Muscle layer of colon (tissue), 2 donors: ENCODE results near the gene DENND1A.

Experiments
- H3K27ac ChIP-seq: one replicate; pipeline ENCODE4 v1.7.0; 2013; ENCODE audit warnings: low read depth, mild to moderate bottlenecking, low read length, moderate library complexity
- H3K27me3 ChIP-seq, 2 donors: one replicate each; pipeline ENCODE4 v1.7.0; 2013; ENCODE audit warnings: low read length in 2 of 2, mild to moderate bottlenecking in 2 of 2; ENCODE audit not compliant: insufficient read depth in 2 of 2, control insufficient read depth in 1 of 2
- H3K36me3 ChIP-seq: one replicate; pipeline ENCODE4 v1.7.0; 2013; ENCODE audit warnings: mild to moderate bottlenecking, low read length; ENCODE audit not compliant: insufficient read depth
- H3K4me1 ChIP-seq: one replicate; pipeline ENCODE4 v1.7.0; 2013; ENCODE audit warnings: mild to moderate bottlenecking, low read length; ENCODE audit not compliant: insufficient read depth
- H3K4me3 ChIP-seq, 2 donors: one replicate each; pipeline ENCODE4 v1.7.0; 2013; ENCODE audit warnings: low read length in 2 of 2, low read depth in 1 of 2, mild to moderate bottlenecking in 1 of 2, moderate library complexity in 1 of 2
- H3K9ac ChIP-seq: one replicate; pipeline ENCODE4 v1.7.0; 2013; ENCODE audit warnings: low read length
- H3K9me3 ChIP-seq: one replicate; pipeline ENCODE4 v1.7.0; 2013; ENCODE audit warnings: mild to moderate bottlenecking, low read length
- donor health status: abdominal sarcoma.
- donor health status: Adenocarcinoma of cecum.

DENND1A gene

DNA sequence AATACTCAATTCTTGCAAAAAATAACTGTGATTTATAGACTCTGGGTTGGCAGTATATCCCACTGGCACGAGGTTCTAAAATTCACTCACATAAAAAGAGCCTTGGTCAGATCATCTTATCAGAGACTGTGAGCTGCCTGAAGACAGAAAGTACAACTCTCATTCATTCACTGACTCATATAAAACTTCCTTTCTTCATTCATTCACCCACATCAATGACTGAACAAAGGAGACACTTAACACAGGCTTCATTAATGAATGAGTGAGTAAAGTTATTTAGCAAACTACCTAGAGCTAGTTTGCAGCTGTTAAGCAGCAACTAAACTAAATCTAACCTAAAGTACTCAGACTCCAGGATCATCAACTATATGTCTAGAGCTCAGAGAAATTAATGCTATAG is 214.7 kb downstream of the DENND1A start:
- Histone ChIP-seq H3K27ac (no peak overlapping the region), H3K4me1 (no peaks in the 10 kb centered on the region), H3K36me3 (no peaks in the 10 kb centered on the region), H3K9ac (no peak overlapping the region), H3K27me3 (no peaks in the 10 kb centered on the region), H3K4me3 (no peak overlapping the region), H3K9me3 (no peaks in the 10 kb centered on the region)

DNA sequence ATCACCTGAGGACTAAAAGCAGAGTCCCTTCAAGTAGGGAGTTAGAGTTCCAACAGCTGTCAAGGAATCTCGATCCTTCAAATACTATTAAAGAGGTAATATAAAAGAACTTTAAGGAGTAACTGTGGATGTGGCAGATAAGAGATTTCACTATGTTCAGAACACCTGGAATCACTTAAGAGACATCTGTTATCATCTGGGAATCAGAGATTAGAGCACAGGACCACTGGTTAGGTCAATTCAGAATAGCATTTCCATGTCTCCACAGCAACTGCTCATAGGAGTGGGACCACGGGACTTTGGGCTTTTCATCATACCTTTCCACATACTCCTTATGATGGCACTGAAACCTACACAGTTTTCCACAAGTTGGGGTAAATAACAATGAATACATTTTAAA is 216.6 kb downstream of the DENND1A start:
- Histone ChIP-seq H3K9ac (no peak overlapping the region), H3K36me3 (no peaks in the 10 kb centered on the region), H3K4me3 (no peak overlapping the region), H3K9me3 (no peaks in the 10 kb centered on the region), H3K4me1 (no peaks in the 10 kb centered on the region), H3K27ac (no peak overlapping the region), H3K27me3 (no peaks in the 10 kb centered on the region)

DNA sequence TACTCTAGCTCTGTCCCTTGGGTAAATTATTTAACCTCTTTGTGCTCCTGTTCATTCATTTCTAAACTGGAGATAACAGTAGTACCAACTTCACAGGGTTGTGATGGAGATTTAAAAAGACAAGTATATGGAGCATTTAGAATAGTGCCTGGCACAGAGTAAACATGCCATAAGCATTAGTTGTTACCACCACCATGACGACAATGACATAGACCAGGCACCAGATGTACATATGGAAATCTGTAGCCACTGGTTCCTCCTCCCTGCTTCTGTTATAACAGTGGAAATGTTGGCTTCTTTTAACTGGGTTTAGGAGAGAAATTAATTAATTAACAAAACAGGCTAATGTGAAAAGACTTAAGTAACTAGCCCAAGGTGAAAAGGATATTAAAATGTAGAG is 217.5 kb downstream of the DENND1A start:
- H3K4me3 ChIP-seq: no peak overlapping the region
- no peaks in the 10 kb centered on the region for H3K4me1 ChIP-seq
- H3K27me3 ChIP-seq: no peaks in the 10 kb centered on the region
- no peak overlapping the region for H3K9ac ChIP-seq
- H3K9me3 ChIP-seq: no peaks in the 10 kb centered on the region
- no peak overlapping the region for H3K27ac ChIP-seq
- no peaks in the 10 kb centered on the region for H3K36me3 ChIP-seq

DNA sequence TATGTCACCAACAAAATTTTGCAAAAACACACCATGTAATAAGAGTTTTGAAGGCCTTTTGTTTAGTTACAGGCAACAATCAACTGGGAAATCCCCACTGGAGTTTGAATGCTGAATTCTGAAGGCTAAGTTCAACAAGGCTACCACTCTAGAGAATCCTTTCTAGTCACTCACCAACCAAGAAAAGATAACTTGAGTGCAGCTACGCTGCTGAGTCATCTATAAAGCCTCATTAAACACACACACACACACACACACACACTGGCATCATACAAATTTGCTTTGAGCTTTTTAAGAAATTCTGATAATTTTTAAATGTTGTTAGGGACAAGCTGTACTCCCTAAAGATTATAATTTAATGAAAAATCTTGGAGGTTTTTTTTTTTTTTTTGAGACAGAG is 219.6 kb downstream of the DENND1A start:
- Histone ChIP-seq H3K27ac (no peak overlapping the region), H3K9me3 (no peaks in the 10 kb centered on the region), H3K27me3 (no peaks in the 10 kb centered on the region), H3K36me3 (no peaks in the 10 kb centered on the region), H3K9ac (no peak overlapping the region), H3K4me3 (no peak overlapping the region), H3K4me1 (no peaks in the 10 kb centered on the region)

- no peaks in the 10 kb centered on the region for H3K27me3 ChIP-seq
- no peak overlapping the region for H3K4me3 ChIP-seq
- H3K4me1 ChIP-seq: no peaks in the 10 kb centered on the region
- peaks cover 12% of the 10 kb centered on the region for H3K9me3 ChIP-seq
- H3K36me3 ChIP-seq: no peaks in the 10 kb centered on the region
- H3K9ac ChIP-seq: no peak overlapping the region
- H3K27ac ChIP-seq: no peak overlapping the region
Observed at GRCh38 chr9:123702483-123702882, 227.4 kb downstream of the DENND1A start.

DNA sequence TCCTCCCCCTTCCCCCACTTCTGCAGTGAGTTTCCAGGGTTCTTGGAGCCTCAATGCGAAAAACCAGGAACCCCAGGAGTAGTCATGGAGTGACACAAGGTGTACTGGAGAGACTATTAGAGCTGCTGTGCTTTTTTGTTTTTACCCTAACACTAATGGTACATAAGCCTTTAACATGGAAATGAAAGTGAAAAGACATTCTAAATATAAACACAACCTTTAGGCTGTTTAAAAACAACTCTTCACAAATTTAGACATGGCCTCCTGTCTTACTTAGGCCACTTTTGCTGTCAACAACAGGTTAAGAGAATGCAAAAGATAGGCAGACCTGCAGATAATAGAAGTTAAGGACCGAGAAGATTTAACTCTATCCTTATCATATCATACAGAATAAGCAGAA is 232.2 kb downstream of the DENND1A start:
- Histone ChIP-seq H3K4me3 (no peak overlapping the region), H3K36me3 (no peaks in the 10 kb centered on the region), H3K27ac (no peak overlapping the region), H3K9ac (no peak overlapping the region), H3K4me1 (no peaks in the 10 kb centered on the region), H3K27me3 (no peaks in the 10 kb centered on the region), H3K9me3 (peaks cover 6% of the 10 kb centered on the region)

DNA sequence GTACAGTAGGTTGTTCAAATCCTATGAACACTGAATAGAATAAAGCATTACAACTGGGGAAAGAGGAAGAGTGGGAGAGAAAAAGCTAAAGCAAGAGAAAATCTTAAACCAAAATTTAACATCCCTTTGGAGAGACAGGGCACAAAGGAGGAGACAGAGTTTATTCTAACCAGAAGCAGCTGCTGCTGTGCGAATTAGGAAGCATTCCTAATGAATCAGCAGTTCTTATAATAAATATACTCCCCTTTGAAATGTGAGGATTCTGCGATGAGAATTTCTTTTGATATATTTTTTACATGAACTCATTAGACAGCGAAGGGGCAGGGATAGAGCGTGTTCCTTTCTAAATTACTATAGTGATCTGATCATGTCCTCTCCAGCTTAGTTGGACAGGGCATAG is 233.4 kb downstream of the DENND1A start:
- Histone ChIP-seq H3K27ac (no peak overlapping the region), H3K36me3 (no peaks in the 10 kb centered on the region), H3K27me3 (no peaks in the 10 kb centered on the region), H3K9ac (no peak overlapping the region), H3K9me3 (no peaks in the 10 kb centered on the region), H3K4me3 (no peak overlapping the region), H3K4me1 (no peaks in the 10 kb centered on the region)

DNA sequence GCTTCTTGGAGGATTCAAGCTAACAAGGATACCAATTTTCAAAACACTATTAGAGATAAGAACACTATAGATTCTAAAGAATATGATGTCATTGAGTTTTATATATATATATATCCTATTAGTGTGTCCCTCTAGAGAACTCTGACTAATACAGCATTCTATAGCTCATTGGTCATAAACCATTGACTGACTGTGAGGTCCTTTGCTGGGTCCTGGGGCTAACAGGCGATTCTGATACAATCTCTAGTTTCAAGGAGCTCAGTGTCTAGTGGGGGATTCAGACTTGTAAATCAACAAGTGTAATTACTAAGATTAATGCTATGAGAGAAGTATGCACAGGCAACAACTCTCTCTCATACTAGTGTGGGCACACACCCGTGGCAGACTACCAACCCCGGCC is 234.5 kb downstream of the DENND1A start:
- Histone ChIP-seq H3K4me3 (no peak overlapping the region), H3K9ac (no peak overlapping the region), H3K27me3 (no peaks in the 10 kb centered on the region), H3K36me3 (no peaks in the 10 kb centered on the region), H3K4me1 (no peaks in the 10 kb centered on the region), H3K27ac (no peak overlapping the region), H3K9me3 (no peaks in the 10 kb centered on the region)

DNA sequence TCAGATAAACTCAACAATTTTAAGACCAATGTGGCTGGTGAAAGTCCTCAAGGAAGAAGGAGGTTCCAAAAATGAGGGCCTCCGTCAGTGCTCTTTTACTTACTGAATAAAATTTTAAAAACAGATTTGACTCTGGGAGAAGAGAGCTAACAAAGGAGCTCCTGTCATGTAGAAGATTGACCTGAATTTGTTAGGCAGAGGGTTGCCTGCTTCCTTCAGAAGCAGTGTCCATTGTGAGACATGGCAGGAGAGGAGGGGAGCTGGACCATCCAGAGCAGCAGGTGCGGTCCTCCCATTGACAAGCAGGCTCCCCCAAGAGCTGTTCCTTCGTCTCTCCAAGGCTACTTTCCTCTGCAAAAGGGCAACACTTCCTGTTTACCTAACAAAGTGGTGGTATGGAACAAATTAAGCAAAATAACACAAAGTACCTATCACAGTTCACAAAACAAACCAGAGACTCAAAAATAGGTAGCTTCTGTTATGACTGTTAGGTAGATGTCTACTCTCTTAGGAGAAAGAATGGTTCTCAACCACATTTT is 238.1 kb downstream of the DENND1A start:
- Histone ChIP-seq H3K9me3 (no peaks in the 10 kb centered on the region), H3K36me3 (no peaks in the 10 kb centered on the region), H3K27me3 (no peaks in the 10 kb centered on the region), H3K9ac (no peak overlapping the region), H3K27ac (no peak overlapping the region), H3K4me3 (no peak overlapping the region), H3K4me1 (peaks cover 10% of the 10 kb centered on the region)

DNA sequence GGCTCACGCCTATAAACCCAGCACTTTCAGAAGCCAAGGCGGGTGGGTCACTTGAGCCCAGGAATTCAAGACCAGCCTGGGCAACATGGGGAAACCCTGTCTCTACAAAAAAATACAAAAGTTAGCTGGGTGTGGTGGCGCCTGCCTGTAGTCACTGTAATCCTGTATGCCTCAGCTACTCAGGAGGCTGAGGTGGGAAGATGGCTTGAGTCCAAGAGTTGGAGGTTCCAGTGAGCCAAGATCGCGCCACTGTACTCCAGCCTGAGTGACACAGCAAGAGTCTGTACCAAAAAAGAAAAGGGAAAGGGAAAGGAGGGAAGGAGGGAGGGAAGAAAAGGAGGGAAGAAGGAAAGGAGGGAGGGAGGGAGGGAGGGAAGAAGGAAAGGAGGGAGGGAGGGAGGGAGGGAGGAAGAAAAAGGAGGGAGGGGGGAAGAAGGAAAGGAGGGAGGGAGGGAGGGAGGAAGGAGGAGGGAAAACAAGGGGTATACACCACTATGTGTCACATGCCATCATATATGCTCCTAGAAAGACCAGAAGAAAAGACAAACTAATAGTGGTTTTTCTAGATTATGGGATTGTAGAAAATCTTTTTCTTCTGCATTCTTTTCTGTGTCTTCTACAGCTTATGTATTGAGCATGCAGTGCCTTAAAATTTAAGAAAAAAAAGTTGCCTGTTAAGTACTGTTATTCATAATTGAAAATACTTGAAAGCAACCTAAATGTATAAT is 240.1 kb downstream of the DENND1A start:
- Histone ChIP-seq H3K4me3 (no peak overlapping the region), H3K4me1 (peaks cover 13% of the 10 kb centered on the region), H3K36me3 (no peaks in the 10 kb centered on the region), H3K9ac (no peak overlapping the region), H3K9me3 (no peaks in the 10 kb centered on the region), H3K27me3 (no peaks in the 10 kb centered on the region), H3K27ac (no peak overlapping the region)

DNA sequence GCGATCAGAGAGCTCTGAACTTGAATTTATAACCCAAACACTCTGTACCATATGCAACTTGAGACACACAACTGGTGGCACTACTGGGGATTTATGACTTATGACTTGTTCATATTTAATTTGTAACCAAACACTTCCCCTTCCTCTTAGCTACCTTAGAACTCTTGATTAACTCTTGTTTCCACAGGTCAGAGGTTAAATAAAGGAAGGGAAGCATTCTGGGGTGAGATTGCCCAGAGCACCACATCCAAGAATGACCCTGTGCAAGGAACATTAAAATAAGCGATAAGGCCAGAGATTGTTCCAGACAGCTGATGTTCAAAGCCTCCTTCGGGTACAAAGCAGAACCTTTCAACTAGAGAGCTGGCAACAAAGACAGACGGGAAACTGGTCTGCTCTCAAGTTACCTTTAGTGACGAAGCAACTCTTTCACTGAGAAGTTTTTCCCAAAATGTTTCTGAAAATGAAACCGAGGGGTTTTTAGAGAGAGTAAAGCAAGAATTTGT is 242.6 kb downstream of the DENND1A start:
- Histone ChIP-seq H3K9me3 (no peaks in the 10 kb centered on the region), H3K27ac (no peak overlapping the region), H3K36me3 (no peaks in the 10 kb centered on the region), H3K4me1 (peaks cover 13% of the 10 kb centered on the region), H3K27me3 (no peaks in the 10 kb centered on the region), H3K9ac (no peak overlapping the region), H3K4me3 (no peak overlapping the region)

GRCh38 chr9:123686829-123687192 is 243.1 kb downstream of the DENND1A start:
- no peaks in the 10 kb centered on the region for H3K36me3 ChIP-seq
- no peak overlapping the region for H3K9ac ChIP-seq
- H3K4me3 ChIP-seq: no peak overlapping the region

More at GRCh38 chr9:123686829-123687192, 243.1 kb downstream of the DENND1A start:
- Histone ChIP-seq H3K9me3 (no peaks in the 10 kb centered on the region), H3K27ac (no peak overlapping the region), H3K4me1 (peaks cover 13% of the 10 kb centered on the region), H3K27me3 (no peaks in the 10 kb centered on the region)
